HS-5 (cell line): ENCODE data around the gene CHRNE.
"Not testable (repeated sequence)": the region's sequence is repeated elsewhere in the genome, so short reads cannot be mapped to it uniquely, and the experiment has no call there.

Source experiments
- DNase-seq: peaks from one replicate; pipeline ENCODE4 v3.0.0-alpha.2; 2012; ENCODE audit warnings: low read depth

Gene CHRNE

DNA sequence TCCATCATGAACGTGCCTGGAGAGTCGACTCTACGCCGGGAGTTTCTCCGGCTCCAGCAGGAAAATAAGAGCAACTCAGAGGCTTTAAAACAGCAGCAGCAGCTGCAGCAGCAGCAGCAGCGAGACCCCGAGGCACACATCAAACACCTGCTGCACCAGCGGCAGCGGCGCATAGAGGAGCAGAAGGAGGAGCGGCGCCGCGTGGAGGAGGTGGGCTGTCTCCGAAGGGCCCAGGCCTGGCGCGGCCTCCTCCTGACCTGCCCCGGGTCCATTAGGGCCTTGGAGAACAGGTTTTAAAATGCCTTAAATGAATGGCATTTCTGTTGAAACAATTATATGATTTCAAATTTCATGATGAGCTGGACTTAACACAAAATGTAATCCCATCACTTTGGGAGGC is 15.3 kb downstream of the CHRNE start:
- DNase-seq: no peak

DNA sequence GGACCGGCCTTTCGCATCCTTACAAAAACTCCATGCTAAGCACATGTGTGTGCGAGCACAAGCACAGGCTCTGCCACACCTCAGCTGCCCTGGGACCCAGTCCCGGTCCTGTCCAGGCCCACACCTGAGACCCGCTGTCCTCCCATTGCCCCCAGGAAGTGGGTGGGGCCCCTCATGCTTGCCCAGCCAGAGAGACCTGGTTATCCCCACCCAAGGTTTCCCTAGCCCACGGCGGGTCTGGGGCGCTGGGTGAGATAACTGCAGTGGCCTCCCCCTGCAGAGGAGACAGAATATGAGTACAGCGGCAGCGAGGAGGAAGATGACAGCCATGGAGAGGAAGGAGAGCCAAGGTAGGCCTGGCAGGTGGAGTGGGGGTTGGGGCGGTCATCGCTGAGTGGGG is 16.1 kb downstream of the CHRNE start:
- no peak for DNase-seq

DNA sequence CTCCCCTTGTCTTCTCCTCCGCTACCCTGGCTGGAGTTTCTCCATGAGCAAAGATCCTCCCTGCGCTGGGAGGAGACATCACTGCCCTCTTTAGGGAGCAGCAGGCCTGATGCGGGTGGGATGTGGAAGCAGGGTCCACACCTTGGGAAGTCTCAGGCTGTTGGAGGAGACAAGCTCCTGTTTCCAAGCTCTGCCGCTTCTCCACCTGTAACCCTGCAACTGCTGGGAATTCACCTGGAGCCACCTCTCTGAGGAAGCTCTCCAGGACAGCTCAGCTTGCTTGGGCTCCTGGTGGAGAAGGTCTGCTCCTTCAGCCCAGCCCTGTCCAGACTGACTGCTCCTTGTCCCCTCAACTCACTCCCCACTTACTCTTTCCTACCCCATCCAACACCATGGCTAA is 18.4 kb downstream of the CHRNE start:
- DNase-seq: no peak

DNA sequence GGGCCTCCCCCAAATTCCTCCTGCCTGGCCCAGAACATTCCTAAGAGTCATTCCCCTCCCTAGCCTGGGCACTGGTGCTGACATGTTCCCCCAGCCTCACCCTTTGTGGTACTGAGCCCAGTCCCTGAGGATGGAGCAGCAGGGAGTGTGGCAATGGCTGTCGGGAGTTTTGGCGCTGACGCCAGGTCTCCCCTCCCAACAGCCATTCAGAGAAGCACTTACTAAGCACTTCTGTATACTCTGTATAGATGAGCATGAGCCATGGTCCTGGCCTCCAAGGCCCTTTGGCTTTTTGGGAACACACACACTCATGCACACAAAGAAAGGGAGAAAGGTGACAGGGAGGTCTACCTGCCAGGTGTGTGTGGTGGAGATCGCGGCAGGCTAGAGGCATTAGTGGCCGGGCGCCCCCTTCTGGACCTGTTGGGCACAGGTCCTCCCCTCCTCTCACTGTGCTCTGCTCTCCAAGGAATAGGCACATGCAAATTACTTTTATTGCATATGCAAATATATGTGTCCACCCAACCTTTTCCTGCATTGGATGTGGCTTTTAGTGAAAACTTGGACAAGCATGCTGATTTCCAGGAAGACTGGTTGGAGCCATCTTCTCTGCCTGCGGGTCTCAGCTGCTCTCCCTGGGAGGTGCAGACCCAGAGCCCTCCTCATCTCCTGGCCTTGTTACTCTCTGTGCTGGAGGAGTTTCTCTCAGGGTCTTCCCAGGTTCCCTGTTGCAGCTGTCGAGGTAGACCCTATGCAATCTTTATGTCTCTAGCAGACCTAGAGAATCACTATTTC is 20.9 kb downstream of the CHRNE start:
- DNase-seq: no peak

DNA sequence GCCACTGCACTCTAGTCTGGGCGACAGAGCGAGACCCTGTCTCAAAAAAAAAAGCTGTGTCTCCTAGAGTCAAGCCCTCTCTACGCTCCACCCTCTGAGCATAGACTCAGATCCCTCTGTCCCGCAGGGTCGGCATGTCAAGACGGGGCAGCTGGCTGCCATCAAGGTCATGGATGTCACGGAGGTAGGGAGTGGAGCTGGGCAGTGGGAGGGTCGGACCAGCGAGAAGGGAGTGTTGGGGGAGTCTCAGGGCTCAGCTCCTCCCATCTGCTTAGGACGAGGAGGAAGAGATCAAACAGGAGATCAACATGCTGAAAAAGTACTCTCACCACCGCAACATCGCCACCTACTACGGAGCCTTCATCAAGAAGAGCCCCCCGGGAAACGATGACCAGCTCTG is 22.0 kb downstream of the CHRNE start:
- no peak for DNase-seq

DNA sequence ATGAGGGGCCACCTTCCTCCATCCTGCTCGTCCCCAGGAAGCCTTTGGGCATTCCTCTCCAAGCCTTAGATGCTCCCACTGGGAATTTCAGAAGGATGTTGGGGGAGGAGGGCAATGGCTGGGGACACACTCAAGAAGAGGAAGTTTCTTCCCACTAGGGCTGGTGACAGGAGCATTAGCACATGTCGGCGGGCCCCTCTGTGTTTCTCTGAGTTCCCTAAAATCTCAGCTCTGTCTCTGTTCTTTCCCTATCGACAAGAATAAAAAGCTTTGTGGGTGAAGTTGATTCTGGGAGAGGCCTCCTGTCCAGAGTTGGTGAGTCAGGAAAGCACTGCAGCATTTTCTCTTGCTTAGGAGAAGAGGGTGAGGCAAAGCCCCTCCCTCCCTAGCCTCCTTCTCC is 23.3 kb downstream of the CHRNE start:
- DNase-seq: no peak

DNA sequence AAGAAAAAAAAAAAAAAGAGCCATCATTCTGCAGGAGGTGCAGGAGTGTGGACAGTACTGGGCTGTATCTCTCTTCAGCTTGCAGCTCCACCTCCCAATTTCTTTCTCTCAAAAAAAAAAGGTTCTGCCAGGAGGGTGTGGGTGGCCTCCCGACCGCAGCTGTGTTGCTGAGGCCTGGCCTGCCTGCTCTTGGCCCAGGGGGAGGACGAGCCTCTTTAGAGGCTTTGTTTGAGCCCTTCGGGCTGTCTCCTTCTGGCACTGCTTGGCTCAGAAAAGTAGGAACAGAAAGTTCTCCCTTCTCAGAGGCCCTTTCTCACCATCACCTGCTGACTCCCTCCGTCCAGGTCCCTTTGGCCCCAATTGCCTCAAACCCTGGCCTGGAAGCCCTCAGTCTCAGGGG is 25.8 kb downstream of the CHRNE start:
- no peak for DNase-seq

DNA sequence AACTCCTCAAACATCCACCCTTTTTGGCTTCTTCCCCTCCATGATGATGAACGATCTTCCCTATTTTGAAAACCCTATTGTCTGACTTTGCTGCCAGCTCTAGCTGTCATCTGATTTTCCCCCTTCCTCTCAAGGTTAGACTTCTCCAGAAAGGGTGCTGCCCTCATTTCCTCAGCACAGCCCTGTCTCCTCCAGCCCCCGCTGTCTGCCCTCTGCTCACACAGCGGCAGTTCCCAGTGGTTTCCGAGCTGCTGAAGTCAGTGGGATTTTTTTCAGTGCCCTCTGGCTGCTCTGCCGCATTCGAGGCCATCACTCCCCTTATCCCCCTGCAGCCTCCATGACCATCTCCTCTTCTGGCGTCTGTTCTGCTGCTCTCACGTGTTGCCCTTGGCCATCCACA is 30.1 kb downstream of the CHRNE start:
- no peak for DNase-seq

DNA sequence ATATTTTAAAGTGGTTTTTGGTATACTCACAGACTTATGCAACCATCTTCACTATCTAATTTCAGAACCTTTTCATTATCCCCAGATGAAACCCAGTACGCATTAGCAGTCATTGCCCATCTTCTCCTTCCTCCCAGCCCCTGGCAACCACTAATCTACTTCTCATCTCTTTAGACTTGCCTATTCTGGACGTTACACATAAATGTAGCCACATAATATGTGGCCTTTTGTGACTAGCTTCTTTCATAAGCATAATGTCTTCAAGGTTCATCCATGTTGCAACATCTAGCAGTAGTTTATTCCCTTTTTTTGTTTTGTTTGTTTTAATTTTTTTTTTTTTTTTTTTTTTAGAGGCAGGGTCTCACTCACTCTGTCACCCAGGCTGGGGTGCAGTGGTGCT is 32.0 kb downstream of the CHRNE start:
- no peak for DNase-seq

DNA sequence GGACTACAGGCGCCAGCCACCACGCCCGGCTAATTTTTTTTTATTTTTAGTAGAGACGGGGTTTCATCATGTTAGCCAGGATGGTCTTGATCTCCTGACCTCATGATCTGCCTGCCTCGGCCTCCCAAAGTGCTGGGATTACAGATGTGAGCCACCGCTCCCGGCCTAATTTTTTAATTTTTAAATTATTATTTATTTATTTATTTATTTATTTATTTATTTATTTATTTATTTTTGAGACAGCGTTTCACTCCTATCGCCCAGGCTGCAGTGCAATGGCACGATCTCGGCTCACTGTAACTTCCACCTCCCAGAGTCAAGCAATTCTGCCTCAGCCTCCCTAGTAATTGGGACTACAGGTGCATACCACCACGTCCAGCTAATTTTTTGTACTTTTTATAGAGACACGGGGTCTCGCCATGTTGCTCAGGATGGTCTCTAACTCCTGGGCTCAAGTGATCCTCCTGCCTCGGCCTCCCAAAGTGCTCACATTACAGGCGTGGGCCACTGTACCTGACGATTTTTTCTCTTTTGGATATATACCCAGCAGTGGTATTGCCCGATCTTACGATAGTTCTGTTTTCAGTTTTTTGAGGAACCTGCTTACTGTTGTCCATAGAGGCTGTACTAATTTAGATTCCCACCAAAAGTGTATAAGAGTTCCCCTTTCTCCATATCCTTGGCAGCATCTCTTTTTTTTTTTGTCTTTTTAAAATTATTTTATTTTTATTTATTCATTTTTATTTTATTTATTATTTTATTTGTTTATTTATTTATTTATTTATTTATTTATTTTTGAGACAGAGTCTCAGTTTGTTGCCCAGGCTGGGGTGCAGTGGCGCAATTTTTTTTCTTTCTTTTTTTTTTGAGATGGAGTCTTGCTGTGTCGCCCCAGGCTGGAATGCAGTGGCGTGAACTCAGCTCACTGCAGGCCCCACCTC is 33.6 kb downstream of the CHRNE start:
- DNase-seq: not testable (repeated sequence)

DNA sequence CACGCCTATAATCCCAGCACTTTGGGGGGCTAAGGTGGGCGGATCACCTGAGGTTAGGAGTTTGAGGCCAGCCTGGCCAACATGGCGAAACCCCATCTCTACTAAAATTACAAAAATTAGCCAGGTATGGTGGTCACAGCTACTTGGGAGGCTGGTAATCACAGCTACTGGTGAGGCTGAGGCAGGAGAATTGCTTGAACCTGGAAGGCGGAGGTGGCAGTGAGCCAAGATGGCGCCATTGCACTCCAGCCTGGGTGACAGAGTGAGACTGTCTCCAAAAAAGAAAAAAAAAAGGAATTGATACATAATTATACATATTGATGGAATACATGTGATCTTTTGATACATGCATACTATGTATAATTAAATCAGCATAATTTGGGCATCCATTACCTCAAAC is 35.4 kb downstream of the CHRNE start:
- not testable (repeated sequence) for DNase-seq

DNA sequence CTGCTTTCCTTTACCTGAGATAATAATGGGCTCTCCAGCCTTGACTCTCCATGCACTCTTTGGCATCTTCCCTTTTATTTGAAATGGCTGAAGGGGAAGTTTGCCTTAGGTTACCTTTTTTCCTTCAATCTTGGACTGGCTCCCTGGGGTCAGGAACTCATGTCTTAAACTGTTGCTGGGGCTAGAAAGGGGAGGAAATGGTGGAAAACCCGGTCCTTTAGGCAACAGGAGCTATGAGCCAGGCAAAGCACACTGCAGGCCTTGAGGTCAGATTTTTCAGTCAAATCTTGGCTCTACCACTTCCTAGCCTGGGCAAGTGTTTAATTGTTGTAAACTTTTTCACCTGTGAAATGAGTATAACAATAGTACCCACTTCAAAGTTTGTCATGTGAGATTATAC is 39.6 kb downstream of the CHRNE start:
- DNase-seq: no peak

DNA sequence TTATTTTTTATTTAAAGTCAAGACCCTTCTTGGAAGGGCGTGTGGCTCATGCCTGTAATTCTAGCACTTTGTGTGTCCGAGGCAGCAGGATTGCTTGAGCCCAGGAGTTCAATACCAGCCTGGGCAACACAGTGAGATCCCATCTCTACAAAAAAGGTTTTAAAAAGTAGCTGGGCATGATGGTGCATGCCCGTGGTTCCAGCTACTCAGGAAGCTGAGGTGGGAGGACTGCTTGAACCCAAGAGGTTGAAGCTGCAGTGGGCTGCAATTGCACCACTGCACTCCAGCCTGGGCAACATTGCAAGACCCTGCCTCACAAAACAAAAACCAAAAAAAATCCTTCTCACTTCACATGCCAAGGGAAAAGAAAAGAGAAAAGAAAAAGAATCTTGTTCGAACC is 40.2 kb downstream of the CHRNE start:
- no peak for DNase-seq

DNA sequence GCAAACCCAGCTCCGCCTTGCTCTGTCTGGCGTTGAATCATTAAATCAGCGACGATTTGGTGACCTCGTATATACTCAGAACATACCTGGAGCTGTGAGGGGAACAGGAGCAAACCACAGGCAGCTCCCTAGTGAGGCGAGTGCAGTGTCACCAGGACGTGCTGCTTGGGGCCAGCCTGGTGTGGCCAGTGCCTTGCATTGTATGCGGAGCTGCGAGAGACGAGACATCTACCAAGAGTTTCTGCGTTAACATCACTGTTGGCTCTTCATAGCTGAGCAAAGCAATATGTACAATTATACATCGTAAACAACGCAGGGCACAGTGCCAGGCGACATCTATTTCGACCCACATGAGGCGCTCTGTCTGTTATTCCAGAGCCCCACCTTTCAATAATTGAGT is 41.8 kb downstream of the CHRNE start:
- DNase-seq: no peak

DNA sequence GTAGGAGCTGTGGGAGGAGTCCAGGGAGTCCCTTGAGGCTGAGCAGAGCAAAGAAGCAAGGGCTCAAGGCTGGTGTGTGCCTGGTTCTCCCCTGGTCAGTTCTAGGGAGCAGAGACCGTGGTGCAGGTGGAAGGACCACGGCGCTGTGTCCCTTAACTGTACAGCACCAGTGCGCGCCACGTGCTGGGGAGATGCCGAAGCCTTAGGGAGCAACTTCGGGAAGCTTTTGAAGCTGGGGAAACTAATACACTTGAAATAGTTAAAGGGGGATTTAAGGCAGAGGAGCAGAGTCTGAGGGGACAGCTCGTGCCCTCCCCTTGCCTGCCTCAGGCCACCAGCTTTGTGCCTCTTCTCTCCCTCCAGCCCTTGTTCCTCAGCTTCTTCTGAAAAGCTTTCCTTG is 42.2 kb downstream of the CHRNE start:
- no peak for DNase-seq

DNA sequence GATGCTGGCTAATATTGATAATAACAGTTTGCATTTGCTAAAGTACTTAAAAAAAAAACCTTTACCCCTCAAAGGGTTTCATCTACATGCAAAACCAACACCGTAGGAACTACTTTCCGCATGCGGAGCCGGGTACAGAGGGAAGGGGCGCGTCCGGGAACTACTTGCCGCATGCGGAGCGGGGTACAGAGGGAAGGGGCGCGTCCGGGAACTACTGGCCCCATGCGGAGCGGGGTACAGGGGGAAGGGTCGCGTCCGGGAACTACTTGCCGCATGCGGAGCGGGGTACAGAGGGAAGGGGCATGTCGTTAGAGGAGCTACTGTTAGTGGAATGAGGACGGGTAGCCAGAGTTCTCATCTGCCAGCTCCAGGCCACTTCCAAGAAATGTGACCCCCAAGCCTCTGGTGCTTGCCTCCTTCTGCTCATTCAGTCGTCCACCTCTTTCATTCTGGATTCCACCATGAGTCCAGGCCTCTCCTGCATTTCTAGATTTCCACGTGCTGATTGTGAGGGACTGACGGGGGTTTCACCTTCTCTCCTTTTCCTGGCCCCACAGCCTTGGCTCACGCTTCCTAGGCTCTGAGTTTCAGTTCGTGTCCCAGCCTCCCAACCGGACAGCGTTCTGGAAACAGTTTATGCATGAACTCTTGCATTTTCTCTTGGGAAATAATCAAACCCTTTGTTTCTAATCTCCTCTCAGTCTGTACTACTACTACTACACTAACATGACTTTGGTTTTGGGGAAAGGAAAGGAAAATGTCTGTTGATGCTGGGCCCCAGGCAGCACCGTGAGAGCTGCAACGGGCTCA is 42.9 kb downstream of the CHRNE start:
- no peak for DNase-seq

DNA sequence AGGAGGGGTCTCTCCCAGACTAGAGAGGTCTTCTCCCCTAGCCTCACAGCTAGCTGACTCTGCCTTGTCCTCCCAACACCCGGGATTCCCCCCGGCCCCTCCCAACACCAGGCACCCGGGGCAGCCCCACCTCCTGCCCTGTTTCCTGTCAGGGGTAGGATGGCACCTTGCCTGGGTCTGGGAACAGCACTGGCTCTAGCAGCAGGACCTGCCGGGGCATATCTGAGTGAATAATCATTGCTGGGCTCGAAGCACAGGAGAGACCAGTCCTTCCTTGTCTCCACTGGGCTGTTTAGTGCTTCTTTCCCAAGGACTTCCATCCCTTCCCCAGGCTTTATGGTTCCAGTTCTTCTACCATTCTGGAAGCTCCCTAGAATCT is 44.0 kb downstream of the CHRNE start:
- no peak for DNase-seq

DNA sequence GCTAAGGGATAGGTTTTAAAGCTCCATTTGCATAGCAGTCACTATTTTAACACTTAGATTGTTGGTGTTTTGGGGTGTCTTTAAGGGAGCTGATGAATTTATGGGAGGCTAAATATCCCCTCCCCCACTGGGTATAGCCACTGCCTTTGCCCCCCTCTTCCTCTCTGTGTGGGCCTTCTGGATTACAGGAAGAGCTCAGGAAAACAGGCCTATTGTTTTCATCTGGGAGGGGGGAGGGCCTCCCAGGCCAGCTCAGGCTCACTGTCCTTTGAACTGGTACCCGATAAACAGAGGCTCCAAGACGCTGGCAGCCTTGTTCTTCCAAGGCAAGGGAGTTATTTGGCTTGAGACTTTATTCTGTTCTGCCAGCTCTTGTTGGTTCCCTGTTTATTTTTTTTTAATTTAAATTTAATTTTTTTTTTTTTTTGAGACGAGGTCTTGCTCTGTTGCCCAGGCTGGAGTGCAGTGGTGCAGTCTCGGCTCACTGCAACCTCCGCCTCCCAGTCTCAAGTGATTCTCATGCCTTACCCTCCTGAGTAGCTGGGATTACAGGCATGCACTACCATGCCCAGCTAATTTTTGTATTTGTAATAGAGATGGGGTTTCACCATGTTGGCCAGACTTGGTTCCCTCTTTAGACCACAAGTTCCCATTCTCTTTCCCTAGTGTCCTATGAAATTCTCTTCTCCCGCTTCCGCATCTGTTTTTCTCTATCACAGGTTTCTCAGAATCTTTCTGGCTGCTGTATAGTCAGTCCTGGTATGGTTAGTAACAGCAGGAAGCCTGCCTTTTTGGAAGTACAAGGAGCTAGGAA is 44.6 kb downstream of the CHRNE start:
- no peak for DNase-seq

DNA sequence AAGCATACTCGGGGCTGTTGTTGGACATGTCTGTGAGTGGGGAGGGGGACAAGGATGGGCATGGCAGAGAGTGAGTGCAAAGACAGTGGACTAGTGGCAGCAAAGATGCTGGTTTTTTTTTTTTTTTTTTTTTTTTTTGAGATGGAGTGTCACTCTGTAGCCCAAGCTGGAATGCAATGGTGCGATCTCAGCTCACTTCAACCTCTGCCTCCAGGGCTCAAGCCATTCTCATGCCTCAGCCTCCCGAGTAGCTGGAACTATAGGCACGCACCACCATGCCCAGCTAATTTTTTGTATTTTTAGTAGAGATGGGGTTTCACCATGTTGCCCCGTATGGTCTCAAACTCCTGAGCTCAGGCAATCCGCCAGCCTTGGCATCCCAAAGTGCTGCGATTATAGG is 45.6 kb downstream of the CHRNE start:
- not testable (repeated sequence) for DNase-seq

DNA sequence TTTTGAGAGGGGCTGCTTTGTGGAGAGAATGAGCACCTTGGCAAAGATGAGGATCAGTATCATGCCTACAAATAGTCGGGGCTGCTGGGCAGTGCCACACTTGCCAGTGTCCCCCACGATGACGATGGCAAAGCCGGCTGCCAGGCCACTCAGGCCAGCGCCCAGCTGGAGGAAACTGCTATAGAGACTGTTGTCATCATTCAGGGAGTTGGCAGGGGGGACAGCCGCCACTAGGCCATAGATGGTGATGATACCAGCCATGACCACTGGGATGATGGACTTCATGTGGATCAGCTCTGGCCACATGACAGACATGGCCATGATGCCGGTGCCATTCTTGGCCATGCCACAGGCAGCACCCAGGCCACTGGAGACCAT is 46.0 kb downstream of the CHRNE start:
- no peak for DNase-seq

DNA sequence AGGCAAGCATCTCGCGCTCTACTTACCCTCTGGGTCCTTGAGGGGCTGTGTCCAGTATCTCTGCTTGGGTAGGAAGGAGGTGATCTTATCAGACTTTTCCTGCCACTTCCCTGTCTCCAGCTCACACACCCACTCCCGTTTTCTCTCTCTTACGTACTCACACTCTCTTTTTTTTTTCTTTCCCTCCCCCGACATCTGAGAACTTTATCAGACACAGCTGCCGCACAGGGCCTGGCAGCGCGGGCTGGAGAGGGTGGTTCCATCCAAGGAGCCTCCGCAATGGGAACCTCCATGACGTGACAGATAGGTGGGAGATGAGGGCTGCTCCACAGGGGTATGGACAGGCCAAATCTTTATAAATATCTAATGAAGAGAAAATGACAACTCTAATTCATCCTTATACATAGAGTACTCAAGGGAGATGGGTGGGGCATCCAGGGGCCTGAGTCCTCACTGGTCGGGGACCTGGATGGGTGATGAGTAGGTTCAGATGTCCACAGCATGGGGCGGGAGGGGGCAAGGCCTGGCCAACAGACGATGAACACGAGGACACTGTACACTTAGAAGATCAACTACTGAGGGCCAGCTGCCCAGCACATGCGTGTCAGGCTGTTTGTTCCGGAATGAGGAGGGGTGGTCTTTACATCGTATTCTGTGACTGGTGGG is 46.5 kb downstream of the CHRNE start:
- no peak for DNase-seq
